CD1c-positive myeloid dendritic cell (primary cell): ENCODE results near the gene STK24.
"Not testable (repeated sequence)": the region's sequence is repeated elsewhere in the genome, so short reads cannot be mapped to it uniquely, and the experiment has no call there.

Source experiments
- DNase-seq: peaks from one replicate; pipeline ENCODE4 v3.0.0-alpha.2; 2016; ENCODE audit errors: extremely low spot score

The STK24 gene

DNA sequence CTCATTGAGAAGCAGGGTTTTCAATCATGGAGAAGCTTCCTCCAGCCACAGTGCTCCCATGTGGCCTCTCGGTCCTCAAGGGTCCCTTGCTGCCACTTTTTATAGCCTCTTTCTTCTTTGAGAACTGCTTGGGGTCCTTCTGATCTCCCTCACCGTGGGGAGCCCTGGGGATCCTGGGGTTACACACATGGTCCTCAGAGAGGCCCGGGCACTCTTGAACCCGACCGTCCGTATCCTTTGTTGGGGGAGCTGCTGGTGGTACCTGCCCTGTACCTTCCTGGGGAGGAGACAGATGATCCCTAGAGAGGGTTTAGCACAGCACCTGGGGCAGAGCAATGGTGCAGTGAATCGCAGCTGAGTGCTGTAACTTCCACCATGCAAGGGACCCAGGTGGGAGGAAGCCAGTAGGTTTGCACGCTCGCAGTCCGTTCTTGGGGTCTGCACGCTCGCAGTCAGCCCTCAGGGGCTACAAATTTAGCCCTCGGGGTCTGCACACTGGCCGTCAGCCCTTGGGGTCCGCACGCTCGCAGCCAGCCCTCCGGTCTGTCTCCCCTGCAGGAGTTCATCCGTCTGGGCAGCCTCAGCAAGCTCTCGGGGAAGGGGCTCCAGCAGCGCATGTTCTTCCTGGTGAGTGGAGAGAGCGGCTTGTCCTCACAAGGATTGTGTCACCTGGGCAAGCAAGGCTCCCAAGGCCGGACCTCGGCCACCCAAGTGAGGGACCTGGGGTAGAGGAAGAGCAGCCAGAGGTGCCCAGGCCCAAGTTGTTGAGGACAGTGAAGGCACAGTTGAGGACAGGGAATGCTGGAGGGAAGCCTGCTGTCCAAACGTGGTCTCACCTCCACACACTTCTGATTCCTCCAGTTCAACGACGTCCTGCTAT lies 138.4 kb downstream of the STK24 start:
- no peak for DNase-seq

DNA sequence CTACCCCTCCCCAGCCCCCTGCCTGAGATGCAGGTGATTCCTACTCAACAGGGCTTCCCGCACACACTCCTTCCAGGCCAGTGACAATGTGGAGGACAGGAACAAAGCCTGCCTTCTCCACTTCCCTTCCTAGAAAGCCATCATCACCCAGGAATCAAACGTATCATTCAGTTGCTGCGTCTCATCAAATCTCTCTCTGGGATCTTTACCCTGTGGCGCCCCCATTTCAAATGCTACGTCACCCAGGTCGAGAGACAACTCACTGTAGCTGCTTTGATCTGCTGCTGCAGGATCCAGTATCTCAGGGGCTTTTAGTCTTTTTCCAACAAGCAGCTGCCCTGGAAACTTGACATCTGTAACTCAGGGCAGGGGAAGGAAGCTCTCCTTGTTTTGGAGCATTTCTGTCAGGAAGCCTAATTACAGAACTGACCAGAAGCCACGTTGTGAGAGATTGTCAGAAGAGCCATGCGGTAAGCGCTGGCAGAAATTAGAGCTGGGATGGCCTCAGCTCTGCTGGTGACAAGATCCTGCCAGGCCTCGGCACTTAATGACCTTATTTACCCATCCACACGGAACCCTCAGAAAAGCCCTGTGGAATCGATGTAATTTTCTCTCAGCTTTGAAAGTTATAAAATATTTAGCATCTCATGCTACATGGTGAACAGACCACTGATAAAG lies 140.5 kb downstream of the STK24 start:
- no peak for DNase-seq

GRCh38 chr13:98435376-98435775 lies 141.5 kb downstream of the STK24 start:
- no peak for DNase-seq

- no peak for DNase-seq
These were observed 142.8 kb downstream of the STK24 start for GRCh38 chr13:98434060-98434459.

DNA sequence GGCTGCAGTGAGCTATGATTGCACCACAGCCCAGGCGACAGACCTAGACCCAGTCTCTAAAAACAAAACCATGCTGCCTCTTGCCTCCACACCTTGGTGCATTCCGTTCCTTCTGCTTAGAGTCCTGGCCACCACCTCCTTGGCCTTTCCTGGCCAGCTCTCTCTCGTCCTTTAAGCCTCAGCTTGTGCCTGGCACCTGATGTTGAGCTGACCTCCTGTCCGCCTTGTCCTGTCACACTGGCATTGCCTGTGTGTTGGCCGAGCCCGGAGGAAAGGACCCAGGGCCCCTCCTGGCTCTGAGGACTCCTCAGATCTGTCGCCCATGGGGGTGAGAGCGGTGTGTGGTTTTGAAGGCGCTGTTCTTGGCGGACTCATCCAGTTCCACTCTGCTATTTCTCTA lies 143.3 kb downstream of the STK24 start:
- no peak for DNase-seq

DNA sequence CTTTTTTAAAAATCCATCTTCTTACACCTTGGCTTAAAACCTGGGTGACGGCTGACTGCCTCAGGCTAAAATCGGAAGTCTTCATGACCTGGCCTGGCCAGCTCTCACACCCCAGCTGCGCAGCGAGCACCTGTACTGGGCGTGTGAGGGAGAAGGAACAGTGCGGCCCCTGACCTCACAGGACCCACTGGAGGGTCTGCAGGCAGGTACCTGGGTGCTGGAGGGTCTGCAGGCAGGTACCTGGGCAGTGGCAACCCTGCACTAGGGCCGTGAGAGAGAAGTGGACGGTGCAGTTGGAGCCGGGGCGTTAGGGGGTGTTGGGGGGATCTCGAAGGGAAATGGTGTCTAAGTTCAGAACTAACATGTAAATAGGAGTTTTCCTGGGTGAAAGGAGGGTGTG lies 144.3 kb downstream of the STK24 start:
- DNase-seq, result no peak

GRCh38 chr13:98429977-98430736 lies 146.8 kb downstream of the STK24 start:
- DNase-seq, result no peak

DNA sequence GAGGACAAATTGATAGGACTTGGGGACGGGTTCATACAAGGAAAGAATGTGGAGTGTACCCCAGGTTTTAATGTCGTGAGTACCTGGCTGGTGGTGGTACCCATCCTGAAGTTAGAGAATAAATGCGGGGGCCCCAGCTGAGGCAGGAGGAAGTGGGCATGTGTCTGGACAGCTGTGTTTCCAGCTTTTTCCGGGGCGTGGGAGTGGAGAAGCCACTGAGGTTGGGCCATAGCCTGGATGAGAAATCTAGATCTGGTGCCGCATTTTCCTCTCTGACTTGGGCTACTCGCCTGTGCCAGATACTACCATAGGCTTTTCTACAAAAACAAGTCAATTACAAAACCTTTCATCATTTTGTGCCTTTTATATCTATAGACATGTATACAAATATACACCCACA lies 147.4 kb downstream of the STK24 start:
- DNase-seq, result no peak

GRCh38 chr13:98429081-98429480 lies 147.8 kb downstream of the STK24 start:
- no peak for DNase-seq

DNA sequence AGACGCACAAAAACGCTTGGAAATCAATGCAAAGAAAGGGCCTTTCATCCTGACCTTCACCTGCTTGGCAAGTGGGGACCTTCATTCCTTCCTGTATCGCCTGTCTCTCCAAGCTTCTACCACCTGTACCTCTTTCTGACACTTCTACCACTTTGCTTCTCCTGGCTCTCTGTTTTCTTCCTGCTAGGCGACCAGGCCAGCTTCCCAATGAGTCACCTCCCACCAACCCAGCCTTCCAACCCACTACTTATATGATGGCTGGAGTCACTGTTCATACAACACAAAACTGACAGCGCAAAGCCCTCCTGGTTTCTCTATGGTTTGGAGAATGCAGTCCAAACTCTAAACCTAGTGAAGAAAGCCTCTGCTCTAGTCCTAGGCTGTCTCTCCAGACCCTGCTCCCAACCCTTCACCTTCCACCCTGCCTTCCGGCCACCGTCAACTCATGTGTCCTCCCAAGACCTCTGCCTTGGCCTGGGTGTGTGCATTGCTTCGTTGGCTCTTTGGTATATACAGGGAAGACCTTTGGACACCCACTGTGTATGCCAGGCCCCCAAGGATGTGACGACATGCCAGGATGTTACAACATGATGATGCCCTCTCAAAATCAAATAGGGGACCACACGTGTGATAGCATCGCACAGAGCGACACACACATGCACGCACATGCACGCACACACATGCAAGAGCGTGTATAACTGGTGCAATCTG lies 148.5 kb downstream of the STK24 start:
- DNase-seq, result no peak

DNA sequence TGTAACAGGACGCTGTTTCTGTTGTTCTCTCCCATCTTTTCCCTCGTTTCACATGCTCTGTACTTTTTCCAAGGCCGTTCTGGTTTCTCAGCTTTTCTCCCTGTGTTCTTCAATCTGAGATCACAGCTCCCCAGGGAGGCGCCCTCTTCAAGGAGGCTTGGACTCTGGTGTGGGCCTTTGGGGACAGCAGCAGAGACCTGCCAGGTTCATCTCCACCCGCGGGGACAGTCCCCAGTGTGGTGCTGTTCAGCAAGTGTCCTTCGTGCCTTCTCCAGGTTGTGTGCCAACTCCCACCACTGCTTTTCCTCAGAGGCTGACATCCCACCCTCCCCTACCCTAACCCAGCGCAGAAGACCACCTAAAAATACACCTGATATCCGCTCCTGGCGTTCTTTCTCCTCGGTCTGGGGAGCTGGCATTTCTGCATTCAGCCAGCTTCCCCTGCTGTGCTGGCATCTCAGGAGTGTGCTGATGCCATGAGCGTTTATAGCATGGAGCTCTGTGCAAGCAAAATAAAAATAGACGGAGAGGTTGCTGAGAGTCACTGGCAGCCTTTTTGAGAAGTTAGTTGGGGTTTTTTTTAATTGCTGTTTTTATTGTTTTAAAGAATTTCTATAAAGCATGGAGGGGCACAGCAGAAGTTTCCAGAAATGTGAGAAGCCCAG lies 149.4 kb downstream of the STK24 start:
- DNase-seq, result no peak

DNA sequence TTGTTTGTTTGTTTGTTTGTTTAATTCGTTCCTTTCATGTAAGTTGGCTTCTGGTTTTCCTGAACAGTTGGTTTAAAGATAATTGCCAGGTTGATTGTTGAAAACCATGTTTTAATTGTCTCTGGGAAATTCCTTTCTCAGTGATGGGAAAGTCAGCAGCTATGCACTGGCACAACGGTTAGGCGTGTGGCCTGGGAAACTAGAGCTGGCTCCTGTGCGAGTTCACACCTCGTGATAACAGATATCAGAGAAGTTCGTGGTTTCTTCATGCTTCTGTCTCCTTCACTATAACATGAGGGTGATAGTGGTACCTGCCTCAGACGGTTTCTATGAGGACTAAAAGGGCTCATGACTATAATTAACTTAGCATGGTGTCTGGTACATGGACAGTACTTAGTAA lies 153.5 kb downstream of the STK24 start:
- DNase-seq, result no peak

DNA sequence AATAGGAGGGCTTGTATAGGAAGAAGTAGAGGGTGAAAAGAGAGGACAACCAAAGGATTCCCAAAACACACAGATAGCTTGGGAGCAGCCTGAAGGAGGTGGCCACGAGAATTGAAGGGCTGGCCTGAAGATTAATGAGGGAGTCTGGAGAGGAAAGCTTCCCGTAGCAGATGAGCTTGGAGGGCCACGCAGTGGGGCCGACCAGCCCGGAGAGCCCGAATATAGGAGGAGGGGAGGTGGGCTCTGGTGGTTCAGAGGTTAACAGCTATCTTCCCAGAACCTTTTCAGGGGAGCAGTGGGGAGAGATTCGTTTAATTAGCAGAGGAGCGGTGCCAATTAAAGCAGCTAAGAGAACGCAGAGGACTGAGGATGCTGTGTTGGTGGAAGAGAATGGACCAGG lies 154.9 kb downstream of the STK24 start:
- no peak for DNase-seq

GRCh38 chr13:98420554-98421175 lies 156.2 kb downstream of the STK24 start:
- DNase-seq, result no peak

DNA sequence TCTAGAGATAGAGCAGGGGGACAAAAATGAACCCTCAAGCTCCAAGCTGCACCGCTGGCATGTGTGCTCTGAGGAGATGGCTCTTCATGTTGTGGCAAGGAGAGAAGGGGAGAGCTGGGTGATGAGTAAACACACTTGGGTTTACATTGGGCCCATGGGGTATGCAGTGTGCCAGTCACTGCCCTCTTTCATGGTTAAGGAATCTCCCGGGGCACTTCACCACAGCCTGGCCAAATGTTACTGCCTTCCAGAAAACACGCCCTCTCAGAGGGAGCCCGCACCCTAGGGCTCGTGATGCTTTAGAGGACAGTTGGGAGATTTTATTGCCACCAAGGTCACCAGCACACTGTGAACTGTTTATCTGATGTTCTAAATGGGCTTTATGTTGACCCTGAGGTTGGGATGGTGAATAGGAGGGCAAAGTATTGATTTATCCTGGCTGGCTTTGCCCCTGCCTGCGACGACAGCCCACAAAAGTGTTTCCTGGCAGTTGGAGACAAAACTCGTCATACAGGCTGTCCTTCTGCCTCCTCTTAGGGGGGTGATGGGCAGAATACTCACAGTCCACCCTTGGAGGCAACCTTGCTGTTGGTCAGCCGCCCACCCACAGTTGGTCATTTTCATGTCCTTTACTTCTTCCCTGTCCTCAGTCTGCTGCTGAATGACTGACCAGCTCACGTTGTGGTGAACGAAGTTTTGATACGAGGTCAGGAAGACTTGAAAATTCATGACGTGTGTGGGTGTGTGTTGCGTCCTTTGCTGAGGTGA lies 156.9 kb downstream of the STK24 start:
- DNase-seq, result no peak

DNA sequence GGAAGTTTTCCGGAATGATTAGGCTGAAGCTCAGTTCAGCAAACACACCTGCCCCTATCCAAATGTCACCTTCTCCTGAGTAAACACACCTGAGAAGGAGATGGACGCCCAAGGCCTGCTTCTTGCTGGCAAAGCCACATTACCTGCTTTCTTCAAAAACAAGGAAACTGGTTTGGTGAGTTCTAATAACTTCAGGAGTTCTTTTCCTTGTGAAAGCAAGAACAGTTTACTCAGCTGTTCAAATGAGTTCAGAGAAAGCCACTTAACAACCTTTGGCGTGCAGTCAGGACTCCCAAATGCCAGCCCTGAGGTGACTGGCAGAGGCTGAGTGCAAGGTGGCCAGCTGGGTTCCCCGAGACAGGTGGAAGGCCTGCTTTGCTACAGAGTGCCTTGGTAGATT lies 160.5 kb downstream of the STK24 start:
- no peak for DNase-seq

- DNase-seq, result no peak
These were observed 161.4 kb downstream of the STK24 start for GRCh38 chr13:98415326-98416070.

- no peak for DNase-seq
These were observed 163.1 kb downstream of the STK24 start for GRCh38 chr13:98413796-98414195.

DNA sequence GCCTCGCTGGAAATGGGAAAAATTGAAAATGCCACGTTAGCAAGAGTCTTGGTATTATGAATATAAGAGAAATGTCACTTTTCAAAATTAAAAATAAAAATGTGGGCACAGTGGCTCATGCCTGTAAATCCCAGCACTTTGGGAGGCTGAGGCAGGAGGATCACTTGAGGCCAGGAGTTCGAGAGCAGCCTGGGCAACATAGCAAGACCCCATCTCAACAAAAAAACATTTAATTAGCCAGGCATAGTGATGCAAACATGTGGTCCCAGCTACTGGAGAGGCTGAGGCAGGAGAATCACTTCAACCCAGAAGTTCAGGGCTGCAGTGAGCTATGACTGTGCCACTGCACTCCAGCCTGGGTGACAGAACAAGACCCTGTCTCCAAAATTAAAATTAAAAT lies 163.6 kb downstream of the STK24 start:
- DNase-seq, result not testable (repeated sequence)
